Right renal cortex interstitium (tissue), 3 donors: Measurements from ENCODE around the gene RRM2. TPM values are rescaled to one million over a fixed set of nuclear protein-coding genes. Genes with fewer than 3 reads are reported as not detected.

Experiments
- DNase-seq, 3 donors: peaks; one replicate each; pipeline ENCODE4 v3.0.0-alpha.2; 2013; ENCODE audit warnings: low read depth in 3 of 3, low spot score in 2 of 3
- polyA plus RNA-seq, 3 donors: library from polyadenylated mRNA; unstranded; fragments of 120-200 nt; gene quantifications; one replicate each; pipeline ENCODE4 v1.2.1, GENCODE V29; 2013; ENCODE audit not compliant: insufficient read length in 3 of 3

The RRM2 gene
- polyA plus RNA-seq, 3 donors = 49.4 to 56.7 (median 55.4) TPM

DNA sequence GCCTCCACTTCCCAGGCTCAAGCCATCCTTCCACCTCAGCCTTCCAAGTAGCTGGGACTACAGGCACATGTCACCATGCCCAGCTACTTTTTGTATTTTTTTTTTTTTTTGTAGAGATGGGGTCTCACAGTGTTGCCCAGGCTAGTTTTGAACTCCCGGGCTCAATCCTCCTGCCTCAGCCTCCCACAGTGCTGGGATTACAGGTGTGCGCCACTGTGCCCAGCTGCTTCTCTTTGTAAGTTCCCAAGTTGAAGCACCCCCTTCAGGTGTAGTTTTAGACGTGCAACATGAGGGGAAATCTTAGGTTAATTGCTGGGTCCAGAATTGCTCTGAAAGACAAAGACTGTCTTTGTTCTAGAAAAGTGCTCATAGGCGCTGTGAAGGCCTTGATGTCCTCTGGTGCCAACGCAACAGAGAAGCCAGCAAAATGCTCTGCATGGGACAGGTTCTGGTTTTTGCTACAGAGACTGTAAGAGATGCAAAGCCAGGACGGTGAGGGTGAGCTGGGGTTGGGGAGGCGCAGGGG lies 46.6 kb downstream of the RRM2 start:
- DNase-seq = no peak

DNA sequence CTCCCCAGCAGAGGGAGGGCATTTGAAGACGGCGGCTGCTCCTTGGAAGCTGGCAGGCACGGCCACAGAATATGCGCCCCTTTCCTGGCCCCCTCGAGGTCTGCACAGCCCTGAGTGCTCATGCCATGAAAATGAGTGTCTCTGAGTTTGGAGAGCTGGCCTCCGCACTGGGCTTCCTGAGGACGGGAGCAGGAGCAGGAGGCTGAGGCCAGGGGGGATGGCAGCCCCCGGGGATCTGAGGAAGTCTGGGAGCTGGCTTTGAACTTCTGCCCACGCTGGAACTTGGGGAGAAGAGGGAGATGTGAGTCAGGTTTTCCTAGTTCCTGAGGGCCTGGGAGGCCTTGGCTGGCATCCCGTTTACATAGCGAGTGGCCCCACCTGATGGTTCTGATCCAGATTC lies 47.0 kb downstream of the RRM2 start:
- no peak for DNase-seq

DNA sequence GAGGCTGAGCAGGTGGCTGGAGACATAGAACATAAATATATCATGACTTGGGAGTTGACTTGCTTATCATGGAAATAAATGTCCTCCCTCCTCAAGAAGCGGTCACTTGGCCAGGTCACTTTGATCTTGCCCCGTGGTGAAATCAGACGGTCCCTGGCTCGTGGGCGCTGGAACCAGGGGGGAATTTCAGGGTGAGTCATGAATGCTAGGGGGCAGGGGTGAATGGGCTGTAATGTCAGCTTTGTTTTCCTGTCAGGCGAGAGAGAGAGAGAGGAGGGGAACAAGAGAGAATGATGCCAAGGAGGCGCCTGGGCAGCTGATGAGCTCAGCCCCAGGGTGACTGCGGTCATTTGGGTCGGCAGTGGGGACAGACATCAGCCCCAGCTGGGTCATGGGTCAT lies 47.7 kb downstream of the RRM2 start:
- DNase-seq = no peak

DNA sequence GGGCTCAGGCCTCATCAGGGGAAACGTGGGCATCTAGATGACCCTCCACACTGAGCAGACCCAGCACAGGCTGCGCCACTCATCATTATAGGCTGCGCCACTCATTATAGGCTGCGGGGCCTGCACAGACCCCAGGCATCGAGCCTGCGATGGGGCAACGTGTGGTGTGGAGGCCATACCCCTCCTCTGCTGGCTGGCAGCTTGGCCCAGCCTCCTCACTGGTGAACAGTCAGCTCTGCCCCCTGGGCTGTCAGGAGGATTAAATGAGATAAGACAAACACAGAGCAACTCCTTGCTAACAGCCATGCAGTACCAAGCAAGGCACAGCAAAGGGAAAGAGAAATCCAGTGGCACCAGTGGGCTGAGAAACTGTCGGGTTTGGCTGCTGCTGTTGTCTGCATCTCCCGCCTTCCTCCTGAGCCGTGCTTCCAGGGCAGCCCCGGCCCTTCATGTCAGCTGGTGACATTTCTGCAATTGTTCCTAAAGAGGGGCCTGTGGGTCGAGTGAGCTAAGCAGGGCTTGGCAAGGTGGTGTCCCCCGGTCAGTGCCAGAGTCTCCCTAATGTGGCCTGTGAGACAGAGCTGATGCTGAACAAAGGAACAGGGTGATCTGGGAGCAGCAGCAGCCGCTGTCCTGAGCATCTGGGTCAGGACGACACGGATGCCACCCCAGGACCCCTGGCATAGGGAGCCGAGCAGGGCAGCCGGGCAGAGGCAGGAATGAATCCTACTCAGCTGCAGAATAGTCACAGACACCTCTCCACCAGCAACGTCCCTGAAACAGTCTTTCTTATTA lies 48.7 kb downstream of the RRM2 start:
- DNase-seq = no peak

DNA sequence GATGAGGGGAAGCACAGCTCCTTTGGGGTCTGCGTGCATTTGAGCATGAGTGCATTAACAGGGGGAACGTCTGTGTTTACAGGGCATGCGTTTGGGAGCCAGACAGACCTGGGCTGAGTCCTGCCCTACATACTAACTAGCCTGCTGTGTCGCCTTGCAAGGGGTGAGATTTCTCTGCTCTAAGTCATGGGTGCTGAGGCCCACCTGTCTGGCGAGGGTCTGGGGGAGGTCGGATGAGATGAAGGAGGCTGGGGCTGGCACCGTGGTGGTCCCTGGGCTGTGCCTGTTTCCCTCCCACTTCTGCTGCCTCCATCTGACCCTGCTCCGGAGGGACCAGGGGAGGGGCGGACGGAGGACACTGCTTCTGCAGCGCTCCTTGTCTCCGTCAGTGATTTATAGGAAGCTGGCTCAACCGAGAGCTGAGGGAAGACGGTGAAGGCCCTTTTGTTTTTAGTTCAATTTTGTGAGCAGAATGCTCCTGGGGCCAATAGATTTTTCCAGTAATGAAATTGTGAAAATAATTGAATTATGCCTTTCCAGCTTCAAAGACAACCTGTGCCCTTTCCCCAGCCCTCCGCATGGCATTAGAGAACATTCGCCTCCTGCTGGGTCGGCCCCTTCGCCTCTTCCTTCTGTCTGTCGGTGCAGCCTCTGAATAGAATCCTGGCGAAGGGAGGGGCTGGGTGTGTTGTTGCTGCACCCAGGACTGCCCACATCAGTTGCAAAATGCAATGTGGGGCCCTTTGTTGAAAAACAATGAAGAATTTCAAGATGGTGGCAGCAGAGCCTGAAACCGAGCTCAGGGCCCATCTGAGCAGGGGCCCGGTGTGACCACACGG lies 49.7 kb downstream of the RRM2 start:
- DNase-seq = no peak

DNA sequence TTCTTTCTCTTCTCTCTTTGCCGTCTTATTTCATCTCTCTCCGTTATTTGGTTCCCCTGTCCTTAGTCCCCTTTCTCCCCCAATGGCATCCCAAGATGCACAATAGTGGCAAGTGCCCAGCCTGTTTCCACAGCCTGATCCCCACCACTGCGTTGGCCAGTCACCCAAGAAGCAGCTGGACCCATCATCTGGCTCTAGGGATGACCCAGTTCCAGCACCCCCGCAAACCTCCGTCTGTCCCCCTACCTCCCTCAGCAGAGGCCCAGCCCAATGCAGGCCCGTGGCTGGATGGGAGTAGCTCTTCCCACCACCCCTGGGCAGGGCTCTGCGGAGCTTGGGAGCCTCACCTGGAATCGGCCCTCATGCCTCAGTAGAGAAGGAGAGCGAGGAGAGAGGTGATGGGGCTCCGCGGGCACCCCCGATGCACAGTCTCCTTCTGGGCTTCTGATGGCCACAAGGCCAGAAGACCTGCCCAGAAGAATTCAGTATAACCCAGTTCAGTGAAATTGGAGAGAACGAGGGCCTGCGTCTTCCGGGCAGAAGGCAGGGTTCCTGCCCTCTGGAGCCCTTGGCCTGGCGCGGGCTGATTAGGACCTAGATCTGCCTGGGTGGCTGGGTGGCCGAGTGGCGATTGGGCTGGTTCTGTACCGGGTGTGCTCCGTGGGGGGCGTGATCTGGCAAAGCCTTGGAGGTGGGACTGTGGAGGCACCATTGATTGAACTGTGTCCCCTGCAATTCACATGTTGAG lies 50.9 kb downstream of the RRM2 start:
- no peak for DNase-seq

DNA sequence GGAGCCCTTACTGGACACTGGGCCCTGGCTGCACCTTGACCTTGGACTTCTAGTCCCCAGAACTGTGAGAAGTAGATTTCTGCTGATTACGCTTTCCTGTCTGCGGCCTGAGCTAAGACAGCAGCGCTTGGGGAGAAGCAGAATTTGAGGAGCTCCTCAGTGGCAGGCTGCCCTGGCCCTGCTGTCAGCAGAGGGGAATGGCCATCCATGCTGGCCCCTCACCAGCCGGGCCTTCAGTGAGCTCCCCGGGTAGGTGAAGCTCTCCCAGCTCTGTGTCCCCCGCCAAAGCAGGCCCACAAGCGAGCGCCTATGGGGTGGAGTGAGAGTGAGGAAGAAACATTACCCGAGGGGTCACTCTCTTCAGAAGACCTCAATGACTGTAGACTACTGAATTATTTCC lies 51.6 kb downstream of the RRM2 start:
- DNase-seq = no peak

DNA sequence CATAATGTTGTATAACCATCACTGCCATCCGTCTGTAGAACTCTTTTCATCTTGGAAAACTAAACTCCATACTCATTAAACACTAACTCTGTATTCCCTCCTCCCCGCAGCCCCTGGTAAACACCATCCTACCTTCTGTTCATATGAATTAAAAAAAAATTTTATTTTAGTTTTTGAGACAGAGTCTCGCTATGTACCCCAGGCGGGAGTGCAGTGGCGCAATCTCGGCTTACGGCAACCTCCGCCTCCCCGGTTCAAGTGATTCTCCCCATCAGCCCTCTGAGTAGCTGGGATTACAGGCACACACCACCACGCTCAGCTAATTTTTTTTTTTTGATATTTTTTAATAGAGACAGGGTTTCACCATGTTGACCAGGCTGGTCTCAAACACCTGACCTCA lies 52.9 kb downstream of the RRM2 start:
- DNase-seq = no peak

DNA sequence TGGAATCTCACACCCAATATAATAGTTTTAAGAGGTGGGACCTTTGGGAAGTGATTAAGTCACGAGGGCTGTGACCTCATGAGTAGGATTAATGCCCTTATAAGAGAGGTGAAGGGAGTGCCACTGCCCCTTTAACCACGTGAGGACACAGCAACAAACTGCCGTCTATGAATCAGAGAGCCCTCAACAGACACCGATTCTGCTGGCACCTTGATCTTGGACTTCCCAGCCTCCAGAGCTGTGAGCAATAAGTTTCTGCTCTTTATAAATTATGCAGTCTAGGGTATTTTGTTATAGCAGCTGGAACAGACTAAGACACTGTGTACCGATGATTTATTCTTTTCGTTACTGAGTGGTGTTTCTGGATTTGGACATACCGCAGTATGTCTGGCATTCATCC lies 56.2 kb downstream of the RRM2 start:
- no peak for DNase-seq

DNA sequence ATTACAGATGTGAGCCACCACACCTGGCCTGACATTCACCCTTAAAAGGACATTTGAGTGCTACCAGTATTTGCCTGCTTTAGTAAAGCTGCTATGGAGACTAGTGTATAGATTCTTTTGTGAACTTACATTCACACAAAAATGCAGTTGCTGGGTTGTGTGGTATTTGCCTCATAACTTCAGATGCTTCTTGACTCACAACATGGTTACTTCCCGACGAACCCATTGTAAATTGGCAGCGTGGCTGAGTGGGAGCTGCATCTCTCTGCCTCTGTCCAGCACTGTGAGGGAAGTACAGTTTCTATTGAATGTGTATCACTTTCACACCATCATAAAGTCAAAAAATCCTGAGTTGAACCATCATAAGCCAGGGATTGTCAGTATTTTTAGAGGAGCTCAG lies 56.9 kb downstream of the RRM2 start:
- DNase-seq = no peak

DNA sequence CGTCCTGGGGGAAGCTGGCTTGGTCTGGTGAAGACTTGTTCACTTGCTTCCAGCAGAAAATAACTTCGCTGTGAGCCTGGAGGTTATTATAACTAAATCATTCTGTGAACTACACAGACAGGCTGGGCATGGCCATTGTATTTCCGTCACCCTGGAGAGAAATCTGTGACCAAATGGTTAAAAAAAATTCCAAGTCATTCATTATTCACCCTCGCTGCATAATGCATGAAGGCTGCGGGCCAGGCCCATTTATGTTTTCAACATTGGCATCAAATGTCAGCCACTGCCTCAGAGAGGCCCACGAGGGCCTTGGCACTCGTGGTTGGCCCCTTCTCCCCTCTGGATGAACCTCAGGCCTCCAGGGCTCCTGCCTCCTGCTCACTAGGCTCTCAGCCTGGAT lies 57.7 kb downstream of the RRM2 start:
- no peak for DNase-seq

Other genes with a start within 250 kb of the RRM2 start
- gene GRHL1, start 171.0 kb upstream of the RRM2 start, polyA plus RNA-seq = 1 to 10 TPM; 3.7 to 5.4 (median 4.7) TPM
- gene KLF11, start 79.2 kb upstream of the RRM2 start, polyA plus RNA-seq = 10 to 100 TPM; 23.5 to 24.0 (median 24.0) TPM
- gene CYS1, start 42.3 kb upstream of the RRM2 start, polyA plus RNA-seq = 100 to 1,000 TPM in 1 of 3 donors, 10 to 100 TPM in 2; 89.9 to 100 (median 96.9) TPM
- 10 to 100 TPM; 21.5 to 29.6 (median 22.8) TPM for gene HPCAL1, start 180.2 kb downstream of the RRM2 start, polyA plus RNA-seq